Kidney (tissue), 14 donors: ENCODE data around the gene SERPINH1. TPM values are rescaled to one million over a fixed set of nuclear protein-coding genes. Genes with fewer than 3 reads are reported as not detected.

Experiments
- DNase-seq, 5 donors: peaks; one replicate each; pipeline ENCODE4 v3.0.0-alpha.2; 2013 to 2020
- FAIRE-seq: peaks from 2 replicates; lab custom pipeline; 2012; peaks lifted over from hg19 to GRCh38; lab: Jason Lieb, UNC
- H3K27ac ChIP-seq, 2 donors: one replicate each; pipeline ENCODE4 v1.7.0; 2013; ENCODE audit warnings: low read depth in 2 of 2, low read length in 2 of 2, inconsistent platforms in 1 of 2
- H3K27me3 ChIP-seq: one replicate; pipeline ENCODE4 v1.7.1; 2013; ENCODE audit warnings: low read length, inconsistent platforms; ENCODE audit not compliant: control insufficient read depth, insufficient read depth
- H3K36me3 ChIP-seq, 3 donors: one replicate each; pipeline versions ENCODE4 v1.7.0 to v1.7.1; 2013; ENCODE audit warnings: low read length in 3 of 3, control low read depth in 1 of 3, inconsistent platforms in 1 of 3; ENCODE audit not compliant: insufficient read depth in 3 of 3, control insufficient read depth in 2 of 3
- H3K4me1 ChIP-seq, 3 donors: one replicate each; pipeline versions ENCODE4 v1.7.0 to v1.7.1; 2013; ENCODE audit warnings: low read length in 3 of 3, inconsistent platforms in 1 of 3, low read depth in 1 of 3; ENCODE audit not compliant: control insufficient read depth in 2 of 3, insufficient read depth in 2 of 3
- H3K4me3 ChIP-seq, 3 donors: one replicate each; pipeline versions ENCODE4 v1.7.0 to v1.8.1; 2013; ENCODE audit warnings: low read length in 3 of 3, control low read depth in 1 of 3, inconsistent platforms in 1 of 3
- H3K9ac ChIP-seq, 3 donors: one replicate each; pipeline versions ENCODE4 v1.7.0 to v1.7.1; 2013; ENCODE audit warnings: low read length in 3 of 3, control low read depth in 1 of 3, inconsistent platforms in 1 of 3
- H3K9me3 ChIP-seq, 3 donors: one replicate each; pipeline versions ENCODE4 v1.7.0 to v1.7.1; 2013; ENCODE audit warnings: low read length in 3 of 3, control low read depth in 1 of 3, inconsistent platforms in 1 of 3; ENCODE audit not compliant: control insufficient read depth in 2 of 3, insufficient read depth in 1 of 3
- CTCF ChIP-seq: IDR thresholded peaks from 3 replicates; pipeline ENCODE4 v1.5.1; 2012; ENCODE audit warnings: mild to moderate bottlenecking, moderate library complexity, borderline replicate concordance; ENCODE audit not compliant: insufficient read depth; ENCODE audit errors: extremely low read depth
- intact Hi-C: fragments of 100-400 bp; cut with DNase I; formaldehyde crosslinking; loops from one replicate; pipeline ENCODE4 v1.11.1; 2022
- polyA plus RNA-seq: library from polyadenylated mRNA; stranded (reverse); fragments of 350-450 nt; fragmentation: Illumina TruSeq; extraction: RNeasy Lipid Tissue Mini Kit (QIAGEN cat#74804); gene quantifications from one replicate; pipeline ENCODE4 v1.2.3, GENCODE V29; 2014; ENCODE audit warnings: low read depth, low replicate concordance; ENCODE audit not compliant: insufficient read depth
- total RNA-seq: library from RNA; stranded (reverse); fragmentation: NEBNext Ultra II Directional; extraction: Animal tissue kit (Norgen Biotek cat#: 25700); gene quantifications from one replicate; pipeline ENCODE4 v1.2.1, GENCODE V29; 2021
- donor health status: control.
- donor health status: control.
- donor health status: control.
- donor health status: control.
- donor health status: control.
- donor health status: DM: yes; HTN: yes; CAD: no.
- donor health status: Normal renal cell carcinoma (clear cell type).

Gene SERPINH1
- total and polyA plus RNA-seq, 2 donors from 2014 or later: 81.1 to 104 TPM

- Histone ChIP-seq H3K36me3 (no peaks in the 10 kb centered on the region), H3K9me3 (peaks cover 0 to 4% (median 0%) of the 10 kb centered on the region in 3 donors), H3K4me3 (no peak overlapping the region), H3K4me1 (no peaks in the 10 kb centered on the region), H3K9ac (no peak overlapping the region), H3K27ac (no peak overlapping the region), H3K27me3 (no peaks in the 10 kb centered on the region)
- FAIRE-seq (no peak), DNase-seq (no peak)
- TF ChIP-seq CTCF: no peak
- intact Hi-C loops: no loop called here
Observed at GRCh38 chr11:75516140-75516539, 45.9 kb upstream of the SERPINH1 start.

GRCh38 chr11:75516886-75517285, 45.2 kb upstream of the SERPINH1 start:
- Histone ChIP-seq H3K4me1 (no peaks in the 10 kb centered on the region), H3K9ac (no peak overlapping the region), H3K27me3 (no peaks in the 10 kb centered on the region), H3K36me3 (no peaks in the 10 kb centered on the region), H3K4me3 (no peak overlapping the region), H3K27ac (no peak overlapping the region), H3K9me3 (peaks cover 0 to 4% (median 0%) of the 10 kb centered on the region in 3 donors)
- no peak for FAIRE-seq
- no peak for DNase-seq
- intact Hi-C loops: no loop called here
- no peak for TF ChIP-seq CTCF

GRCh38 chr11:75518204-75518549, 43.9 kb upstream of the SERPINH1 start:
- Histone ChIP-seq H3K4me3 (no peak overlapping the region), H3K27ac (no peak overlapping the region), H3K36me3 (no peaks in the 10 kb centered on the region), H3K27me3 (no peaks in the 10 kb centered on the region), H3K4me1 (no peaks in the 10 kb centered on the region), H3K9ac (no peak overlapping the region), H3K9me3 (peaks cover 0 to 4% (median 0%) of the 10 kb centered on the region in 3 donors)
- DNase-seq (no peak), FAIRE-seq (no peak)
- intact Hi-C loops: no loop called here
- no peak for TF ChIP-seq CTCF
